WTC11 (cell line): Measurements from ENCODE around the gene SAE1. TPM values are rescaled to one million over a fixed set of nuclear protein-coding genes. Genes with fewer than 3 reads are reported as not detected.

Experiments used
- ATAC-seq: fragments of 200-7000 bp; cut with Tn5 transposase; 2 replicates; pipeline ENCODE4 v1.10.0; 2021; ENCODE audit warnings: mild to moderate bottlenecking, moderate library complexity
- CTCF ChIA-PET: fragments of 300-600 bp; sonication (Branson Sonifier 250); formaldehyde crosslinking; loops from one replicate; lab custom pipeline; 2021; ENCODE audit warnings: antibody characterized with exemption; lab: Charles Lee
- POLR2A ChIA-PET: fragments of 350-600 bp; sonication (Branson Sonifier 250); formaldehyde crosslinking; loops from one replicate; lab custom pipeline; 2021; ENCODE audit warnings: antibody characterized with exemption; lab: Charles Lee
- DNase-seq: peaks from one replicate; pipeline ENCODE4 v3.0.0; 2021; ENCODE audit warnings: low spot score
- H3K27ac Mint-ChIP-seq: 2 replicates; pipeline ENCODE4 v1.8.0; 2021; ENCODE audit warnings: mixed read lengths
- H3K27me3 Mint-ChIP-seq: 2 replicates; pipeline ENCODE4 v1.8.0; 2021; ENCODE audit warnings: low read depth, mild to moderate bottlenecking, moderate library complexity, mixed read lengths
- H3K36me3 Mint-ChIP-seq: 2 replicates; pipeline ENCODE4 v1.8.0; 2021; ENCODE audit warnings: mixed read lengths
- H3K4me1 Mint-ChIP-seq: 2 replicates; pipeline ENCODE4 v1.8.0; 2022; ENCODE audit warnings: mixed read lengths
- H3K4me3 Mint-ChIP-seq: 2 replicates; pipeline ENCODE4 v1.8.0; 2021; ENCODE audit warnings: mild to moderate bottlenecking, moderate library complexity, mixed read lengths
- H3K9me3 Mint-ChIP-seq: 2 replicates; pipeline ENCODE4 v1.8.0; 2021; ENCODE audit warnings: mixed read lengths
- CDX4 ChIP-seq: fragments of 250-450 bp; sonication (Bioruptor Pico); IDR thresholded peaks from 2 replicates; pipeline ENCODE4 v1.9.0; 2021; ENCODE audit warnings: moderate library complexity, mild to moderate bottlenecking, inconsistent platforms, borderline replicate concordance
- EMX1 ChIP-seq: fragments of 250-450 bp; sonication (Bioruptor Pico); IDR thresholded peaks from 2 replicates; pipeline ENCODE4 v1.8.0; 2021; ENCODE audit warnings: mild to moderate bottlenecking
- FOXP1 ChIP-seq: sonication (generic); formaldehyde crosslinking; IDR thresholded peaks from 2 replicates; pipeline ENCODE4 v1.8.0; 2022; ENCODE audit warnings: missing genetic modification reagents, mild to moderate bottlenecking, moderate library complexity, borderline replicate concordance
- HMGA2 ChIP-seq: fragments of 250-450 bp; sonication (Bioruptor Pico); IDR thresholded peaks from 2 replicates; pipeline ENCODE4 v1.4.0; 2021; ENCODE audit warnings: mild to moderate bottlenecking, moderate library complexity
- JAZF1 ChIP-seq: fragments of 250-450 bp; sonication (Bioruptor Pico); IDR thresholded peaks from 2 replicates; pipeline ENCODE4 v1.9.0; 2021; ENCODE audit warnings: moderate library complexity, mild to moderate bottlenecking, inconsistent platforms
- KAT7 ChIP-seq: sonication (generic); formaldehyde crosslinking; IDR thresholded peaks from 2 replicates; pipeline ENCODE4 v1.8.1; 2023; ENCODE audit warnings: missing genetic modification reagents, mild to moderate bottlenecking, borderline replicate concordance
- MYBL2 ChIP-seq: sonication (generic); formaldehyde crosslinking; IDR thresholded peaks from 2 replicates; pipeline ENCODE4 v1.8.1; 2023; ENCODE audit warnings: mild to moderate bottlenecking, moderate library complexity, missing genetic modification reagents
- NR1H2 ChIP-seq: sonication (generic); formaldehyde crosslinking; IDR thresholded peaks from 2 replicates; pipeline ENCODE4 v1.9.0; 2021; ENCODE audit warnings: mild to moderate bottlenecking, moderate library complexity, missing genetic modification reagents
- OVOL2 ChIP-seq: fragments of 250-450 bp; sonication (Bioruptor Pico); IDR thresholded peaks from 2 replicates; pipeline ENCODE4 v1.9.0; 2021; ENCODE audit warnings: mild to moderate bottlenecking, borderline replicate concordance
- PREB ChIP-seq: sonication (generic); formaldehyde crosslinking; IDR thresholded peaks from 2 replicates; pipeline ENCODE4 v1.8.1; 2022; ENCODE audit warnings: mild to moderate bottlenecking, missing genetic modification reagents, moderate library complexity, borderline replicate concordance
- RELA ChIP-seq: sonication (generic); formaldehyde crosslinking; IDR thresholded peaks from 2 replicates; pipeline ENCODE4 v1.8.1; 2022; ENCODE audit warnings: missing genetic modification reagents, mild to moderate bottlenecking, borderline replicate concordance
- SMAD3 ChIP-seq: sonication (generic); formaldehyde crosslinking; IDR thresholded peaks from 2 replicates; pipeline ENCODE4 v1.8.0; 2022; ENCODE audit warnings: missing genetic modification reagents, mild to moderate bottlenecking, borderline replicate concordance
- TEAD1 ChIP-seq: sonication (generic); formaldehyde crosslinking; IDR thresholded peaks from 2 replicates; pipeline ENCODE4 v1.8.0; 2022; ENCODE audit warnings: mild to moderate bottlenecking, missing genetic modification reagents
- ZBTB21 ChIP-seq: sonication (generic); formaldehyde crosslinking; IDR thresholded peaks from 2 replicates; pipeline ENCODE4 v1.8.1; 2023; ENCODE audit warnings: mild to moderate bottlenecking, missing genetic modification reagents, borderline replicate concordance
- total RNA-seq: library from RNA; stranded (reverse); gene quantifications from 3 replicates; pipeline ENCODE4 v1.2.3, GENCODE V29; 2021
- TF ChIP-seq, protein P1 (sequence below): fragments of 250-450 bp; sonication (Bioruptor Pico); IDR thresholded peaks from 2 replicates; pipeline ENCODE4 v2.1.2; 2022; ENCODE audit warnings: mild to moderate bottlenecking, moderate library complexity
- TF ChIP-seq, protein P2 (sequence below): sonication (generic); formaldehyde crosslinking; IDR thresholded peaks from 2 replicates; pipeline ENCODE4 v1.8.1; 2023; ENCODE audit warnings: mild to moderate bottlenecking, moderate library complexity, missing genetic modification reagents
- TF ChIP-seq, protein P3 (sequence below): sonication (generic); formaldehyde crosslinking; IDR thresholded peaks from 2 replicates; pipeline ENCODE4 v1.8.1; 2022; ENCODE audit warnings: mild to moderate bottlenecking, moderate library complexity, missing genetic modification reagents
- TF ChIP-seq, protein P4 (sequence below): sonication (generic); formaldehyde crosslinking; IDR thresholded peaks from 2 replicates; pipeline ENCODE4 v1.8.0; 2022; ENCODE audit warnings: mild to moderate bottlenecking, missing genetic modification reagents

SAE1 gene
- total RNA-seq, 1 experiment from 2014 or later, result 224 TPM

- no peaks in the 10 kb centered on the region for H3K9me3 Mint-ChIP-seq
- TF ChIP-seq KAT7 (CRISPR knock-in tag) (no peak), SMAD3 (CRISPR knock-in tag) (no peak), FOXP1 (CRISPR knock-in tag) (no peak)
- TF ChIP-seq, protein P1, sequence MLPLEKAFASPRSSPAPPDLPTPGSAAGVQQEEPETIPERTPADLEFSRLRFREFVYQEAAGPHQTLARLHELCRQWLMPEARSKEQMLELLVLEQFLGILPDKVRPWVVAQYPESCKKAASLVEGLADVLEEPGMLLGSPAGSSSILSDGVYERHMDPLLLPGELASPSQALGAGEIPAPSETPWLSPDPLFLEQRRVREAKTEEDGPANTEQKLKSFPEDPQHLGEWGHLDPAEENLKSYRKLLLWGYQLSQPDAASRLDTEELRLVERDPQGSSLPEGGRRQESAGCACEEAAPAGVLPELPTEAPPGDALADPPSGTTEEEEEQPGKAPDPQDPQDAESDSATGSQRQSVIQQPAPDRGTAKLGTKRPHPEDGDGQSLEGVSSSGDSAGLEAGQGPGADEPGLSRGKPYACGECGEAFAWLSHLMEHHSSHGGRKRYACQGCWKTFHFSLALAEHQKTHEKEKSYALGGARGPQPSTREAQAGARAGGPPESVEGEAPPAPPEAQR (CRISPR knock-in tag), result no peak
- TF ChIP-seq, protein P2, sequence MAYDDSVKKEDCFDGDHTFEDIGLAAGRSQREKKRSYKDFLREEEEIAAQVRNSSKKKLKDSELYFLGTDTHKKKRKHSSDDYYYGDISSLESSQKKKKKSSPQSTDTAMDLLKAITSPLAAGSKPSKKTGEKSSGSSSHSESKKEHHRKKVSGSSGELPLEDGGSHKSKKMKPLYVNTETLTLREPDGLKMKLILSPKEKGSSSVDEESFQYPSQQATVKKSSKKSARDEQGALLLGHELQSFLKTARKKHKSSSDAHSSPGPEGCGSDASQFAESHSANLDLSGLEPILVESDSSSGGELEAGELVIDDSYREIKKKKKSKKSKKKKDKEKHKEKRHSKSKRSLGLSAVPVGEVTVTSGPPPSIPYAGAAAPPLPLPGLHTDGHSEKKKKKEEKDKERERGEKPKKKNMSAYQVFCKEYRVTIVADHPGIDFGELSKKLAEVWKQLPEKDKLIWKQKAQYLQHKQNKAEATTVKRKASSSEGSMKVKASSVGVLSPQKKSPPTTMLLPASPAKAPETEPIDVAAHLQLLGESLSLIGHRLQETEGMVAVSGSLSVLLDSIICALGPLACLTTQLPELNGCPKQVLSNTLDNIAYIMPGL (CRISPR knock-in tag), result no peak
- CTCF ChIA-PET, result interaction anchor here (2.4 kb wide), 1 partner anchor 68 kb away, joined by 10 read pairs; no protein-coding TSS in a partner anchor
- POLR2A ChIA-PET, result no interaction called here
- peak overlapping the region; percentile 81 for H3K27ac Mint-ChIP-seq
- ATAC-seq (no peak), DNase-seq (no peak)
- peaks cover 58% of the 10 kb centered on the region for H3K36me3 Mint-ChIP-seq
- no peaks in the 10 kb centered on the region for H3K27me3 Mint-ChIP-seq
- H3K4me1 Mint-ChIP-seq, result peaks cover 13% of the 10 kb centered on the region
- no peak overlapping the region for H3K4me3 Mint-ChIP-seq
These were observed 45.5 kb downstream of the SAE1 start for GRCh38 chr19:47176071-47176626.

GRCh38 chr19:47176627-47177090 is 46.0 kb downstream of the SAE1 start:
- Mint-ChIP-seq H3K36me3 (peaks cover 58% of the 10 kb centered on the region), H3K4me3 (no peak overlapping the region), H3K9me3 (no peaks in the 10 kb centered on the region), H3K4me1 (peaks cover 13% of the 10 kb centered on the region), H3K27me3 (no peaks in the 10 kb centered on the region), H3K27ac (peak overlapping the region; percentile 81)
- DNase-seq, result no peak
- CTCF ChIA-PET, result interaction anchor here (2.4 kb wide), 1 partner anchor 68 kb away, joined by 10 read pairs; no protein-coding TSS in a partner anchor
- POLR2A ChIA-PET, result no interaction called here
- TF ChIP-seq, protein P3, sequence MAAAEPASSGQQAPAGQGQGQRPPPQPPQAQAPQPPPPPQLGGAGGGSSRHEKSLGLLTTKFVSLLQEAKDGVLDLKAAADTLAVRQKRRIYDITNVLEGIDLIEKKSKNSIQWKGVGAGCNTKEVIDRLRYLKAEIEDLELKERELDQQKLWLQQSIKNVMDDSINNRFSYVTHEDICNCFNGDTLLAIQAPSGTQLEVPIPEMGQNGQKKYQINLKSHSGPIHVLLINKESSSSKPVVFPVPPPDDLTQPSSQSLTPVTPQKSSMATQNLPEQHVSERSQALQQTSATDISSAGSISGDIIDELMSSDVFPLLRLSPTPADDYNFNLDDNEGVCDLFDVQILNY, result no peak
- TF ChIP-seq TEAD1 (CRISPR knock-in tag) (no peak), RELA (CRISPR knock-in tag) (no peak)
- ATAC-seq, result no peak

GRCh38 chr19:47179653-47180310 is 49.1 kb downstream of the SAE1 start:
- Mint-ChIP-seq H3K9me3 (no peaks in the 10 kb centered on the region), H3K4me1 (peaks cover 13% of the 10 kb centered on the region), H3K27me3 (no peaks in the 10 kb centered on the region), H3K36me3 (peaks cover 60% of the 10 kb centered on the region), H3K4me3 (no peak overlapping the region), H3K27ac (peak overlapping the region; percentile 5; the same call in 1 of the 2 replicates)
- DNase-seq (no peak), ATAC-seq (no peak)
- TF ChIP-seq ZBTB21 (CRISPR knock-in tag) (no peak), OVOL2 (CRISPR knock-in tag) (no peak), SMAD3 (CRISPR knock-in tag) (no peak), CDX4 (no peak), NR1H2 (CRISPR knock-in tag) (no peak), EMX1 (CRISPR knock-in tag) (no peak), JAZF1 (CRISPR knock-in tag) (no peak), PREB (CRISPR knock-in tag) (no peak), HMGA2 (CRISPR knock-in tag) (no peak), MYBL2 (CRISPR knock-in tag) (no peak)
- TF ChIP-seq, protein P2 (CRISPR knock-in tag), result no peak
- TF ChIP-seq, protein P4, sequence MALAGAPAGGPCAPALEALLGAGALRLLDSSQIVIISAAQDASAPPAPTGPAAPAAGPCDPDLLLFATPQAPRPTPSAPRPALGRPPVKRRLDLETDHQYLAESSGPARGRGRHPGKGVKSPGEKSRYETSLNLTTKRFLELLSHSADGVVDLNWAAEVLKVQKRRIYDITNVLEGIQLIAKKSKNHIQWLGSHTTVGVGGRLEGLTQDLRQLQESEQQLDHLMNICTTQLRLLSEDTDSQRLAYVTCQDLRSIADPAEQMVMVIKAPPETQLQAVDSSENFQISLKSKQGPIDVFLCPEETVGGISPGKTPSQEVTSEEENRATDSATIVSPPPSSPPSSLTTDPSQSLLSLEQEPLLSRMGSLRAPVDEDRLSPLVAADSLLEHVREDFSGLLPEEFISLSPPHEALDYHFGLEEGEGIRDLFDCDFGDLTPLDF (CRISPR knock-in tag), result no peak
- ChIA-PET POLR2A (no interaction called here), CTCF (interaction anchor here (1.0 to 1.3 kb wide), 2 partner anchors 31 to 64 kb away, joined by 3 read pairs; no protein-coding TSS in a partner anchor)
